Panc1 (cell line): Measurements from ENCODE around the gene CTDSP2.

ENCODE experiments used
- SIN3A ChIP-seq: IDR thresholded peaks from 2 replicates; pipeline ENCODE4 v1.6.1; 2012; ENCODE audit warnings: low read depth, mild to moderate bottlenecking, low read length, moderate library complexity, borderline replicate concordance; ENCODE audit not compliant: insufficient read depth
- TF ChIP-seq, protein P1 (sequence below): fragments of 450-650 bp; IDR thresholded peaks from 2 replicates; pipeline ENCODE4 v1.5.1; 2017; ENCODE audit warnings: mild to moderate bottlenecking
- TF ChIP-seq, protein P2 (sequence below), 2 experiments: IDR thresholded peaks; 2 replicates each; pipeline ENCODE4 v1.6.1; 2011 to 2012; ENCODE audit warnings: low read depth in 2 of 2, control low read depth in 1 of 2, low read length in 1 of 2, mild to moderate bottlenecking in 1 of 2, moderate library complexity in 1 of 2; ENCODE audit not compliant: insufficient read depth in 1 of 2

DNA sequence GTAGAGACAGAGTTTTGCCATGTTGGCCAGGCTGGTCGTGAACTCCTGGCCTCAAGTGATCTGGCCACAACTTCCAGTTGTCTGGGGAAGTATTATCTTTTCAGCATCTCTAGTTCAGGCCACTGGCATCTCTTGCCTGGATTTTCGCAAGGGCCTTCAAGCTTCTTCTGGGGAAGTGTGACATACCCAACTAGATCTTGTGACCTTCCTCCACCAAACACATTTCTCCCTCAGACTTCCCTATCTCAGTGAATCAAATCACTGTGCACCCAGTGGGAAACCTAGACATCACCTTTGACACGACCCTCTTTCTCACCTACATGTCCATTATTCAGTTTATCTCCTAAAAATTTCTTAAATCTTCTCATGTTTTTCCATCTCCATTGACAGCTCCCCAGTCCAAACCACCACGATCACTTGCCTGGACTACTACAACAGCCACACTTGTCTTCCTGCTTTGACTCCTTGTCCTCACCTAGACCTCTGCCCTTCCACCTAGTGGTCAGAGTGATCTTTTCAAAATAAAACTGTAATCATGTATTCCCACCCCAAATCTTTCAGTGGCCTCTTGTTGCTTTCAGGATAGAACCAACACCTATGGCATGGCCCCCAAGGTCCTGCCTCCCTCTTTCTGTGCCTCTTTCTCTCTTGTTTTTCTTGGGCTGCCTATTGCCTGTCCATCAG, 70.8 kb downstream of the CTDSP2 start:
- TF ChIP-seq, protein P1, sequence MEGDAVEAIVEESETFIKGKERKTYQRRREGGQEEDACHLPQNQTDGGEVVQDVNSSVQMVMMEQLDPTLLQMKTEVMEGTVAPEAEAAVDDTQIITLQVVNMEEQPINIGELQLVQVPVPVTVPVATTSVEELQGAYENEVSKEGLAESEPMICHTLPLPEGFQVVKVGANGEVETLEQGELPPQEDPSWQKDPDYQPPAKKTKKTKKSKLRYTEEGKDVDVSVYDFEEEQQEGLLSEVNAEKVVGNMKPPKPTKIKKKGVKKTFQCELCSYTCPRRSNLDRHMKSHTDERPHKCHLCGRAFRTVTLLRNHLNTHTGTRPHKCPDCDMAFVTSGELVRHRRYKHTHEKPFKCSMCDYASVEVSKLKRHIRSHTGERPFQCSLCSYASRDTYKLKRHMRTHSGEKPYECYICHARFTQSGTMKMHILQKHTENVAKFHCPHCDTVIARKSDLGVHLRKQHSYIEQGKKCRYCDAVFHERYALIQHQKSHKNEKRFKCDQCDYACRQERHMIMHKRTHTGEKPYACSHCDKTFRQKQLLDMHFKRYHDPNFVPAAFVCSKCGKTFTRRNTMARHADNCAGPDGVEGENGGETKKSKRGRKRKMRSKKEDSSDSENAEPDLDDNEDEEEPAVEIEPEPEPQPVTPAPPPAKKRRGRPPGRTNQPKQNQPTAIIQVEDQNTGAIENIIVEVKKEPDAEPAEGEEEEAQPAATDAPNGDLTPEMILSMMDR = no peak; the same call in 1 of the 2 replicates
- TF ChIP-seq SIN3A = no peak
- TF ChIP-seq, protein P2, sequence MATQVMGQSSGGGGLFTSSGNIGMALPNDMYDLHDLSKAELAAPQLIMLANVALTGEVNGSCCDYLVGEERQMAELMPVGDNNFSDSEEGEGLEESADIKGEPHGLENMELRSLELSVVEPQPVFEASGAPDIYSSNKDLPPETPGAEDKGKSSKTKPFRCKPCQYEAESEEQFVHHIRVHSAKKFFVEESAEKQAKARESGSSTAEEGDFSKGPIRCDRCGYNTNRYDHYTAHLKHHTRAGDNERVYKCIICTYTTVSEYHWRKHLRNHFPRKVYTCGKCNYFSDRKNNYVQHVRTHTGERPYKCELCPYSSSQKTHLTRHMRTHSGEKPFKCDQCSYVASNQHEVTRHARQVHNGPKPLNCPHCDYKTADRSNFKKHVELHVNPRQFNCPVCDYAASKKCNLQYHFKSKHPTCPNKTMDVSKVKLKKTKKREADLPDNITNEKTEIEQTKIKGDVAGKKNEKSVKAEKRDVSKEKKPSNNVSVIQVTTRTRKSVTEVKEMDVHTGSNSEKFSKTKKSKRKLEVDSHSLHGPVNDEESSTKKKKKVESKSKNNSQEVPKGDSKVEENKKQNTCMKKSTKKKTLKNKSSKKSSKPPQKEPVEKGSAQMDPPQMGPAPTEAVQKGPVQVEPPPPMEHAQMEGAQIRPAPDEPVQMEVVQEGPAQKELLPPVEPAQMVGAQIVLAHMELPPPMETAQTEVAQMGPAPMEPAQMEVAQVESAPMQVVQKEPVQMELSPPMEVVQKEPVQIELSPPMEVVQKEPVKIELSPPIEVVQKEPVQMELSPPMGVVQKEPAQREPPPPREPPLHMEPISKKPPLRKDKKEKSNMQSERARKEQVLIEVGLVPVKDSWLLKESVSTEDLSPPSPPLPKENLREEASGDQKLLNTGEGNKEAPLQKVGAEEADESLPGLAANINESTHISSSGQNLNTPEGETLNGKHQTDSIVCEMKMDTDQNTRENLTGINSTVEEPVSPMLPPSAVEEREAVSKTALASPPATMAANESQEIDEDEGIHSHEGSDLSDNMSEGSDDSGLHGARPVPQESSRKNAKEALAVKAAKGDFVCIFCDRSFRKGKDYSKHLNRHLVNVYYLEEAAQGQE (IDR thresholded peaks at IDR 0.05; ENCODE audit: insufficient read depth in 1 of 2, low read depth in 2 of 2, low read length in 1 of 2) = no peak
